Mucosa of descending colon (tissue), 3 donors: Measurements from ENCODE around the gene SPAG16. TPM values are rescaled to one million over a fixed set of nuclear protein-coding genes. Genes with fewer than 3 reads are reported as not detected.

ENCODE experiments used
- ATAC-seq: fragments of 200-7000 bp; cut with Tn5 transposase; one replicate; pipeline ENCODE4 v1.9.1; 2020; ENCODE audit warnings: mild to moderate bottlenecking, moderate library complexity
- DNase-seq, 3 donors: peaks; one replicate each; pipeline ENCODE4 v3.0.0-alpha.2; 2020
- H3K36me3 ChIP-seq: fragments of 200-600 bp; one replicate; pipeline ENCODE4 v1.8.0; 2021; ENCODE audit warnings: low read depth, mild to moderate bottlenecking
- H3K4me1 ChIP-seq: fragments of 200-600 bp; one replicate; pipeline ENCODE4 v1.8.0; 2021; ENCODE audit warnings: low read depth, mild to moderate bottlenecking
- H3K4me3 ChIP-seq: fragments of 200-600 bp; one replicate; pipeline ENCODE4 v1.8.0; 2021; ENCODE audit warnings: mild to moderate bottlenecking
- H3K9me3 ChIP-seq: fragments of 200-600 bp; one replicate; pipeline ENCODE4 v1.8.0; 2021; ENCODE audit warnings: mild to moderate bottlenecking
- intact Hi-C, 2 donors: fragments of 100-400 bp; cut with DNase I in 1 of 2; cut with micrococcal nuclease in 1 of 2; formaldehyde crosslinking; loops; one replicate each; pipeline versions ENCODE4 v1.11.0 to v1.11.1; 2022; cut with DNase I, micrococcal nuclease
- total RNA-seq, 3 donors: library from RNA; stranded (reverse); fragmentation: NEBNext Ultra II Directional in 2 of 3; extraction: Animal tissue kit (Norgen Biotek cat#: 25700) in 2 of 3; gene quantifications; one replicate each; pipeline versions ENCODE4 v1.2.1 to v1.2.4, GENCODE V29; 2021 to 2023
- TF ChIP-seq, protein P1 (sequence below): fragments of 200-600 bp; IDR thresholded peaks from one replicate; pipeline ENCODE4 v1.8.0; 2022; ENCODE audit warnings: antibody characterized with exemption, mild to moderate bottlenecking
- donor health status: DM: no; HTN: no; CAD: no; lungs with moderate emphysema.
- donor health status: DM: no; HTN: no; CAD: no.
- donor health status: DM: no; HTN: yes; CAD: no.

Gene SPAG16
- total RNA-seq, 3 donors from 2014 or later: 18.1 to 20.3 (median 18.5) TPM

DNA sequence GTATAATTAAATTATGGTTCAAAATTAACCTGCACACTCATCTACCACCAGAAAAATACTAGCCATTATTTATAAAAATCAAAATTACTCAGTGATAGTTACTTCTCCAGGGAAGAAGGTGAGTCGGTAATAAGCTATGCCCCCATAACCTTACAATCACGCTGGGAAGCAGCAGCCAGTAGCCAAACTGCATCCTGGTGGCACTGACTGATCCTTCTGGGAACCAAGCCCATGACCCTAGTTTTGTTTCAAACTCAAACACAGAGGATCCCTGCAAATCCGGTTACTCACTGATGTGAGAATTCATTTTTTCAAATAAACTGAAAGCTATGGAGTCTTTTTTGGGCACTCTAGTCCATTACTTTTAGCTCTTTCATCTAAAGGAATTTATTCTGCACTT lies 1038.4 kb downstream of the SPAG16 start:
- TF ChIP-seq, protein P1, sequence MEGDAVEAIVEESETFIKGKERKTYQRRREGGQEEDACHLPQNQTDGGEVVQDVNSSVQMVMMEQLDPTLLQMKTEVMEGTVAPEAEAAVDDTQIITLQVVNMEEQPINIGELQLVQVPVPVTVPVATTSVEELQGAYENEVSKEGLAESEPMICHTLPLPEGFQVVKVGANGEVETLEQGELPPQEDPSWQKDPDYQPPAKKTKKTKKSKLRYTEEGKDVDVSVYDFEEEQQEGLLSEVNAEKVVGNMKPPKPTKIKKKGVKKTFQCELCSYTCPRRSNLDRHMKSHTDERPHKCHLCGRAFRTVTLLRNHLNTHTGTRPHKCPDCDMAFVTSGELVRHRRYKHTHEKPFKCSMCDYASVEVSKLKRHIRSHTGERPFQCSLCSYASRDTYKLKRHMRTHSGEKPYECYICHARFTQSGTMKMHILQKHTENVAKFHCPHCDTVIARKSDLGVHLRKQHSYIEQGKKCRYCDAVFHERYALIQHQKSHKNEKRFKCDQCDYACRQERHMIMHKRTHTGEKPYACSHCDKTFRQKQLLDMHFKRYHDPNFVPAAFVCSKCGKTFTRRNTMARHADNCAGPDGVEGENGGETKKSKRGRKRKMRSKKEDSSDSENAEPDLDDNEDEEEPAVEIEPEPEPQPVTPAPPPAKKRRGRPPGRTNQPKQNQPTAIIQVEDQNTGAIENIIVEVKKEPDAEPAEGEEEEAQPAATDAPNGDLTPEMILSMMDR: no peak
- intact Hi-C loops: no loop called here
- Histone ChIP-seq H3K4me1 (no peaks in the 10 kb centered on the region), H3K4me3 (no peak overlapping the region), H3K9me3 (no peaks in the 10 kb centered on the region), H3K36me3 (no peaks in the 10 kb centered on the region)
- no peak for DNase-seq
- ATAC-seq: no peak

DNA sequence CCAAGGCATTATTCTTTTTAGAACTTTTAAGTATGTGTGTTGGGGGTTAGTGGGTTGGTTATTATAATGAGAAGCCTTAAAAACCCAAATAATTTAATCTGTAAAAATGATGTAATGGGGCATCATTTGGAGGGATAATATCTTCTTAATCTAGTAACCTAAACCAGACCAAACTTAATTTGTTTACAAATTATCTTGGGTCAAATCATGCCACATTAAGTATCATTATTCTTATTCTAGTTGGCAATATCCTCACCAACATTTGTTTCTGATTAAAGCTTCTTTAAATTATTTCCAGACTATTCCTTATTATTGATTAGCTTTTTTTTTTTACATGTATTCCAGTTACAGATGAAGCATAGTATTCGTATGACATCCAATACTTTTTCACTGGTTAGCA lies 1041.1 kb downstream of the SPAG16 start:
- TF ChIP-seq, protein P1: no peak
- H3K9me3 ChIP-seq: no peaks in the 10 kb centered on the region

DNA sequence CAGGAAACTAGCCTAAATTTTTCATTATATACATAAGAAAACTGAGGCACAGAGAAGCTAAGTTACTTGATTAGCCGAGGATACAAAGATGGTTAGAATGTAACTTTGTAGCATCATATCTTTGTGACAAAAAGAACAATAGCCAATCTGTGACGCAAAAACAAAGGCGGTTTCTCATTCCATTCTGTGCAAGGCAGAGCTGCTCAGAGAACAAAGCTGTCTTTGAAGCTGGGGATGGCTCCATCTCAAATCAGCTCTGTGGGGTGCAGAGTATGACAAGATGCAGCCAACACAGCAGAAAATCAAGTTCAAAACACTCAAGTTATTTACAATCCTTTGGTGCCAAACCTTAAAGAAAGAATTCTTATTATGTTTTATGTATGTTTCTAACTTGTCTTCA lies 1044.7 kb downstream of the SPAG16 start:
- TF ChIP-seq, protein P1: no peak
- Histone ChIP-seq H3K4me3 (no peak overlapping the region), H3K36me3 (no peaks in the 10 kb centered on the region), H3K4me1 (no peaks in the 10 kb centered on the region), H3K9me3 (no peaks in the 10 kb centered on the region)
- intact Hi-C loops: no loop called here
- ATAC-seq (no peak), DNase-seq (no peak)

More for the DNA sequence above, 1041.1 kb downstream of the SPAG16 start:
- no peaks in the 10 kb centered on the region for H3K36me3 ChIP-seq
- no peak for DNase-seq
- ATAC-seq: no peak
- H3K4me1 ChIP-seq: no peaks in the 10 kb centered on the region
- H3K4me3 ChIP-seq: no peak overlapping the region
- intact Hi-C loops: no loop called here

DNA sequence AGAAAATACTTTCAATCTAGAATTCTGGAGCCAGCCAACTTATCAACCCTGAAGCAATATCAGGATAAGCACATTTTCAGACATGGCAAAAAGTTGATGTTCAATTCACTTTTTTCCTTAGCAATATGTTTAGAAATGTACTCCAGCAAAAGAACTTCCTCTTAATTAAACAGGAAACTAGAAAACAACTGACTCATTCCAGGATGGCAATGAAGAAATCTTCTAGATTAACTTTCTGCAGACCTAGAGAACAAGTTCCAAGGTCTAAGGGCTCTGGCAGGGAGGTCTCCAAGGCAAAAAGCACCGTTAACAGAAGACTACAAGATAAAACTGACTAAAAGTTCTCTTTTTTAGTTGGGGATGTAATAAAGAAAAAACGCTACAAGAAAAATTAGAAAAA lies 1057.4 kb downstream of the SPAG16 start:
- DNase-seq (no peak), ATAC-seq (no peak)
- no peak overlapping the region for H3K4me3 ChIP-seq
- no peaks in the 10 kb centered on the region for H3K36me3 ChIP-seq
- intact Hi-C loops: no loop called here
- no peaks in the 10 kb centered on the region for H3K9me3 ChIP-seq
- TF ChIP-seq, protein P1: no peak
- no peaks in the 10 kb centered on the region for H3K4me1 ChIP-seq

DNA sequence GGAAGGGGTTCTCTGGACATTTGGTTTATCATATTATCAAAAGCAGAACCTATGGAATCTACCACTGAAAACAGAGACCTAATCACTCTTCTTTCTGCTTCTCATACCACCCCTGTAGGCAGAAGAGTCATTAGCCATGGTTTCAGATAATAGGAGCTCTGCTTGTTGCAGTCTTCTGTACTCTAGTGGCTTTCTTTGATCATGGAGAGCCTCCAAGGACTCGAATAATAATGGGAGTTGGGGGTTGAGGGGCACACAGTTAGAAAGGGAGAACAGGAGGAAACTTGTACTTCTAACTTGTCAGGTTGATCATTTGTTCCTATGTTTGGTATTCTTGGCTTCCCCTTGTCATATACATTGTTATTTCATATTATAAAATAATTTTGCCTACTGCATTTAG lies 1074.2 kb downstream of the SPAG16 start:
- DNase-seq (no peak), ATAC-seq (no peak)
- TF ChIP-seq, protein P1: no peak
- intact Hi-C loops: no loop called here
- H3K36me3 ChIP-seq: no peaks in the 10 kb centered on the region
- H3K4me1 ChIP-seq: no peaks in the 10 kb centered on the region
- no peak overlapping the region for H3K4me3 ChIP-seq
- H3K9me3 ChIP-seq: peaks cover 9% of the 10 kb centered on the region

DNA sequence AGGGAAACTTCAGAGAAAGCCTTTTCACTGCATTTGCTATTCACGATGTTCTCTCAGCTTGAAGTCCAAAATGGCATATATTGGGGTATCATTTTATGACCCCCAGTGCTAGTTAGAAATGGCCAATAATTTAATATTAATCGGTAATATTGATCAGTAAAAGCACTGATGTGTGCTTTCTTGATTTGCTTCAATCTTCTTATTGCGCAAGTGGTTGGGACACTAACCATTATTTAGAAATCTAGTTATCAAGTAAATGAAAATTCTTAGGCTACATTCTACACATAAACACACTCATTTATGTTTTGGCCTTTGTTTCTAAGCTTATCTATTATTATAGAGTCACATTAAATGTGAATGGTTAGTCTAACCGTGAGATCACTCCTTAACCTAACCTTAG lies 1076.9 kb downstream of the SPAG16 start:
- no peak for DNase-seq
- no peaks in the 10 kb centered on the region for H3K4me1 ChIP-seq
- TF ChIP-seq, protein P1: no peak
- H3K36me3 ChIP-seq: no peaks in the 10 kb centered on the region
- intact Hi-C loops: no loop called here
- H3K9me3 ChIP-seq: peaks cover 9% of the 10 kb centered on the region
- ATAC-seq: no peak
- no peak overlapping the region for H3K4me3 ChIP-seq
